SK-N-SH (cell line): Measurements from ENCODE around the gene ZIC3.

Experiments
- YY1 ChIP-seq: IDR thresholded peaks from 2 replicates; pipeline ENCODE4 v1.4.0; 2012; ENCODE audit warnings: low read depth, mild to moderate bottlenecking
- TF ChIP-seq, protein P1 (sequence below): fragments of 200-600 bp; sonication (generic); IDR thresholded peaks from 2 replicates; pipeline ENCODE4 v1.6.1; 2017; ENCODE audit warnings: antibody characterized with exemption, mild to moderate bottlenecking, moderate library complexity
- TF ChIP-seq, protein P2 (sequence below): IDR thresholded peaks from 2 replicates; pipeline ENCODE4 v1.4.0; 2012; ENCODE audit warnings: low read depth

DNA sequence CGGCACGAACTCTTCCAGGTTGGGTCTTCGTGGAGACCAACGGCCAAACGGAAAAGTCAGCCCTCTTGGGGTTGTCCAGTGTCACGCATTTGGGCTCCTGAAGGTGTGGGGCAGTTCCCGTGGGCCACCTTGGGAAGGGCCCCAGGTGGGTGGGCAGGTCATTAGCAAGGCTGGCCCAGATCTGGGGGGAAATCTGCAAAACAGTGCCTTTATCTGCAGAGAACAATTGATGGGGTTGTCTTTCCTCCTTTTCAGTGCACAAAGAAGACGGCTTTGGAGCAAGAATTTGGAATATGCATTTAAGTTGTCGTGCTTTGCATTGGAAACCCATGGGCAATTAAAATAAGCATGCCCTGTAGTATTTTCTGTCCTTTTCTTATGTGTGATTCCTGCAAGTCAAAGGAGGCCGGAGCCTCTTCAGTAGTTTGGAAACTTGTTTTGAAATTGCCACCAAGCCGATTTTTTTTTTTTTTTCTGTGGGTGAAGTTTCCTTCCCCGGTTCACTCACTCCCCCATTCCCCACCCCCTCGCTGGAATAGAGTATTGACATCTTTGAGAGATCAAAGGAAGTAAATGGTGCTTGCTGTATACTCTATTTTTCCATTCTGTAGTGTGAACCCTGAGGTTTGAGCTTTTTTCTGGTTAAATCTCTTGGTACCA, 9.8 kb downstream of the ZIC3 start:
- TF ChIP-seq, protein P1, sequence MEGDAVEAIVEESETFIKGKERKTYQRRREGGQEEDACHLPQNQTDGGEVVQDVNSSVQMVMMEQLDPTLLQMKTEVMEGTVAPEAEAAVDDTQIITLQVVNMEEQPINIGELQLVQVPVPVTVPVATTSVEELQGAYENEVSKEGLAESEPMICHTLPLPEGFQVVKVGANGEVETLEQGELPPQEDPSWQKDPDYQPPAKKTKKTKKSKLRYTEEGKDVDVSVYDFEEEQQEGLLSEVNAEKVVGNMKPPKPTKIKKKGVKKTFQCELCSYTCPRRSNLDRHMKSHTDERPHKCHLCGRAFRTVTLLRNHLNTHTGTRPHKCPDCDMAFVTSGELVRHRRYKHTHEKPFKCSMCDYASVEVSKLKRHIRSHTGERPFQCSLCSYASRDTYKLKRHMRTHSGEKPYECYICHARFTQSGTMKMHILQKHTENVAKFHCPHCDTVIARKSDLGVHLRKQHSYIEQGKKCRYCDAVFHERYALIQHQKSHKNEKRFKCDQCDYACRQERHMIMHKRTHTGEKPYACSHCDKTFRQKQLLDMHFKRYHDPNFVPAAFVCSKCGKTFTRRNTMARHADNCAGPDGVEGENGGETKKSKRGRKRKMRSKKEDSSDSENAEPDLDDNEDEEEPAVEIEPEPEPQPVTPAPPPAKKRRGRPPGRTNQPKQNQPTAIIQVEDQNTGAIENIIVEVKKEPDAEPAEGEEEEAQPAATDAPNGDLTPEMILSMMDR: no peak
- no peak for TF ChIP-seq YY1
- TF ChIP-seq, protein P2, sequence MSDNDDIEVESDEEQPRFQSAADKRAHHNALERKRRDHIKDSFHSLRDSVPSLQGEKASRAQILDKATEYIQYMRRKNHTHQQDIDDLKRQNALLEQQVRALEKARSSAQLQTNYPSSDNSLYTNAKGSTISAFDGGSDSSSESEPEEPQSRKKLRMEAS: no peak
